ENCODE measurements around the gene ZDHHC11B.
A peak's percentile ranks its signal among the peaks of the same experiment; 100 is the strongest.
"Not testable (repeated sequence)": the region's sequence is repeated elsewhere in the genome, so short reads cannot be mapped to it uniquely, and the experiment has no call there.

Gene ZDHHC11B

DNA sequence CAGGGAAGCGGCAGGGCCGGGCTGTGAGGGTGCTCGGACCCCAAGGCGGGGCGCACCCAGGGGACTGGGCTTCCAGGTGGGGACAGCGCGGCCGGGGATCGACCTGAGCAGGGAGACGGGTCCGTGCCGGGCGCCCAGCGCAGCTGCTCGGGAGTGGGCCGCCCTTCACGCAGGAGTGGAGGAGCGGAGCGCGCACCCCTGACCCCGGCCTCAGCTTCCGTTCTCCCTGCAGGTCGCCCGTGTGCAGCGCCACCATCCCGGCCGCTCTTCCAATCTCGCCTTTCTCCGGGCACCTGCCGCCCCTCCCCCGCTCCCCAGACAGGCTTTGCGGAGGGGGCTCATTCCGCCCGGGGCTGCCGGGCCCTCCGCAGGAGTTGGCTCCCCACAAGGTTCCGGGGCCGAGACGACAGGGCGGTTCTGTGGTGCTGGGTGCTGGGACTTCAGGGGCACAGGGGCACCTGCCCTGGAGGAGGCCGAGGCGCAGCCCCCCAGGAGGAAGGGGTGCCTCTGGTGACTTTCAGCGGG, 714 bp upstream of the ZDHHC11B start:
- not testable (repeated sequence) for DNase-seq (ENCODE audit: low spot score)

DNA sequence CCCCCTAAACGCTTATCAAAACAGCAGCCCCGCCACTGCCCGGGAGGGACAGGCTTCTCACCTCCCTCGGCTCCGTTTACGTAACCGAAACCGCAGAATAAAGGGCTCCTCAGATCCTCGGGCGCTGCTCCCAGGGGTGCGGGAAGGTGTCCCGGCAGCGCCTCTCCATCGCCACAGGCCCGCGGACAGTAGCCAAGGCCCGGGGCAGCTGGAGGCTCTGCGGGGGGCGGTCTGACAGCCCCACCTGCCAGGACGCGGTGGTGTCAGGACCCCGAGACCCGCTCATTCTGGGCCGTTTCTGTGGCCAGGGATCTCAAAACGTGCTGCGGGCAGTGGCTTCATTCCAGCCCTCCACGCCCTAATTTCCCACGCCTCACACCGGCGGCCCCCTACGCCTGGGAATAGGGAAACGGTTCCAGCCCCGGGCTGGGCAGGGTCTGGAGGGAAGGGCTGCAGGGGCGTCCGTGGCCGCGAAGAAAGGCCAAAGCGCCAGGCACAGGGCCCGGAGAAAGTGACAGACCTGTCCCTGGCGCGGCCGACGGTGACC, 575 bp downstream of the ZDHHC11B start:
- DNase-seq (ENCODE audit: low spot score), result peak; percentile 12

DNA sequence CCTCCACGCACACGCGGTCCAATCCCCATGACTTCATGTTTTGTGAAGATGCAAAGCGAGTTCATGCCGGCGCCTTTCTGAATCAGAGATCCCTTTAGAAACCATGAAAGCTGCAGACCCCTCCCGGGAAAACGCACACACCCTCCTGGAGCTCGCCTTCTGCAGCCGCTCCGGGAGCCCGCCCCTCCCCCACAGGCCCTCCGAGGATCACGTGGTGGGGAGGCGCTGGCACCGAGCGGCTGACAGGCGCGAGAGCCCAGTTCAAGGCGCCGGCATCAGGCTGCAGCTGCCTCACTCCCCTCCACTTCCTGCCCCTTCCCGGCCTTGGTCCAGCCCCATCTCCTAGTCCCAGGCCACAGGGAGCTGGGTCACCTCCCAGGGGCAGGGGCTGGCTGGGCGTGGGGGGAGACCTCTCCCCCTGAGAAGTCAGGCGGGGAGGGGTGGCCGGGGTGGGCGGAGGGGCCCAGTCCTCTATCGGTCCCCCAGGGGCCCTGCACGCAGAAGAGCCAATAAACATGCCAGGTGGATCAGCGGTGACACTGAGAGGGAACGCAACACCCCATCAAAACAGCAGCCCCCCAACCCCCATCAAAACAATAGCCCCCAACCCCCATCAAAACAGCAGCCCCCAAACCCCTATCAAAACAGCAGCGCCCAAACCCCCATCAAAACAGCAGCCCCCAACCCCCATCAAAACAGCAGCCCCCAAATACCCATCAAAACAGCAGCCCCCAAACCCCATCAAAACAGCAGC, 1.3 kb downstream of the ZDHHC11B start:
- DNase-seq (ENCODE audit: low spot score), result not testable (repeated sequence)

GRCh38 chr5:782356-782755, 2.2 kb downstream of the ZDHHC11B start:
- DNase-seq (ENCODE audit: low spot score), result not testable (repeated sequence)

GRCh38 chr5:780571-780970, 4.0 kb downstream of the ZDHHC11B start:
- not testable (repeated sequence) for DNase-seq (ENCODE audit: low spot score)

DNA sequence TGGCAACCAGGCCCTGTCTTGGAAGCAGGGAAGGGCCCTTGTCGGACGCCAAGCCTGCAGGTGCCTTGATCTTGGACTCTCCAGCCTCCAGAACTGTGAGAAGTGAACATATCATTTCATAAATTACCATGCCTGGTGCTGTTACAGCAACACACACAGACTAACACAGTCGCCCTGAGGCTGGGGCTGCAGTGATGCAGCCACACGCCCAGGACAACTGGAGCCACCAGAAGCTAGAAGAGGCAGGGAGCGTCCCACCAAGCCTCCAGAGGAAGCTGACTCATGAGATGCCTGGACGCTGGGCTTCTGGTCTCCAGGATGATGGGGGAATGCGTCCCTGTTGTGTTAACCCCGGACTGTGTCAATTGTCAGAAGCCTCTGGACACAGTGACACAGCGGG, 5.6 kb downstream of the ZDHHC11B start:
- DNase-seq (ENCODE audit: low spot score), result not testable (repeated sequence)

DNA sequence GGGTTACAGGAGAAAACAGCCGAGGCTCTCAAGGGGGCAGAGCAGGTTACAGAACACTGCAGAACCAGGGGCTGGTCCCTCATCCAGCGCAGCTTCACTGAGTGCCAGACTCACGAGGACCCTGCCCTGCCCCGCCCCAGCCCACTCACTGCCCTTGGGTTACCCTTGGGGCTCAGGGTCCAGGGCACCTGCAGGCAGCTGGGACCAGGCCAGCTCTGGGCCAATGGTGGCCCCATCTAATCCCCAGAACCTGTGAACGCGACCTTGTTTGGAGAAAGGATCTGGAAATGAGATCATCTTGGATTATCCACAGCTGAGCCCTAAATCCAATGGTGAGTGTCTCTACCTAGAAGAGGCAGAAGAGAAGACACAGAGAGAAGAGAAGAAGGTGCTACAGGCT, 6.1 kb downstream of the ZDHHC11B start:
- DNase-seq (ENCODE audit: low spot score), result not testable (repeated sequence)

DNA sequence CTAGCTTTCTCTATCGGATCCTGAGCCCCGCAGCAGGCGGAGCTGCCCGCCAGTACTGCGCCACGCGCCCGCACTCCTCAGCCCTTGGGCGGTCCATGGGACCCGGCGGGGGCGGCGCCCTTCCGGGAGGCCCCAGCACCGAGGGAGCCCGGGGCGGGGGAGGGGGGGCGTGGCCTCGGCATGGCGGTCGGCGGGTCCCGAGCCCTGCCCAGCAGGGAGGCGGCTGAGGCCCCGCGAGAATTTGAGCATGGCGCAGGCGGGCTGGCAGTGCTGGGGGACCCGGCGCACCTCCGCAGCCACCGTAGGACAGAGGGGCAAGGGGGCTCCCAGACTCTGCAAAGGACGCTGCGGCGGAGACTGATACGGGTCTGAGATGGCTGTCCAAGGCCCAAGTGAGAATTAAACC, 6.8 kb downstream of the ZDHHC11B start:
- DNase-seq (ENCODE audit: low spot score), result no peak

DNA sequence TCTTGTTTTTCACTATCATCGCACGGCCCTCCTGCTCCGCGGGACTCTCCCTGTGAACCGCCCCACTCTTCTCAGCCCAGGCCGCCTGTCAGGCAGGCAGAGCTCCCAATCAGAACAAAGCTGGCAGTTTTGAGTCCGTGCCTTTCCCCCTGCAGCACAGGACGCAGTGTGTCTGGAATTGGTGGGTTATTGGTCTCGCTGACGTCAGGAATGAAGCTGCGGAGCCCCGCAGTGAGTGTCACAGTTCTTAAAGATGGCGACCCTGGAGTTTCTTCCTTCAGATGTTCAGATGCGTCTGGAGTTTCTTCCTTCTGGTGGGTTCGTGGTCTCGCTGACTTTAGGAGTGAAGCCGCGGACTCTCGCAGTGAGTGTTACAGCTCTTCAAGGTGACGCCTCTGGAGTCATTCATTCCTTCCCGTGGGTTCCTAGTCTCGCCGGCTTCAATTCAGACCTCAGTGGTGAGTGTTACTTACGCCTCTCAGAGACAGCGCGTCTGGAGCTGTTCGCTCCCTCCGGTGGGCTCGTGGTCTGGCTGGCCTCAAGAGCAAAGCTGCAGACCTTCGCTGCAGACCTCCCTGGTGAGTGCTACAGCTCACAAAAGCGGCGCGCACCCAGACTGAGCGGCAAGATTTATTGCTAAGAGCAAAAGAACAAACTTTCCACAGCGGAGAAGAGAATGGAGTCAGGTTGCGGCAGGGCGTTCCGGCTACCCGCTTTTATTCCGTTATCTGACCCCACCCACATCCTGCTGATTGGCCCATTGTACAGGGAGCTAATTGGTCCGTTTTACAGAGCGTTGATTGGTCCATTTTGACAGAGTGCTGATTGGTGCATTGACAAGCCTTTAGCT, 7.4 kb downstream of the ZDHHC11B start:
- DNase-seq (ENCODE audit: low spot score), result no peak

GRCh38 chr5:775961-776861, 8.3 kb downstream of the ZDHHC11B start:
- no peak for DNase-seq (ENCODE audit: low spot score)

- not testable (repeated sequence) for DNase-seq (ENCODE audit: low spot score)
Measured at GRCh38 chr5:775595-775960, 9.0 kb downstream of the ZDHHC11B start.

GRCh38 chr5:774854-775505, 9.5 kb downstream of the ZDHHC11B start:
- DNase-seq (ENCODE audit: low spot score), result not testable (repeated sequence)

- DNase-seq (ENCODE audit: low spot score), result not testable (repeated sequence)
Measured at GRCh38 chr5:774304-774703, 10.2 kb downstream of the ZDHHC11B start.

GRCh38 chr5:773517-774264, 10.8 kb downstream of the ZDHHC11B start:
- DNase-seq (ENCODE audit: low spot score), result no peak

GRCh38 chr5:772931-773330, 11.6 kb downstream of the ZDHHC11B start:
- not testable (repeated sequence) for DNase-seq (ENCODE audit: low spot score)

- not testable (repeated sequence) for DNase-seq (ENCODE audit: low spot score)
Measured at GRCh38 chr5:772547-772890, 12.0 kb downstream of the ZDHHC11B start.

- DNase-seq (ENCODE audit: low spot score), result not testable (repeated sequence)
Measured at GRCh38 chr5:771841-772546, 12.5 kb downstream of the ZDHHC11B start.

DNA sequence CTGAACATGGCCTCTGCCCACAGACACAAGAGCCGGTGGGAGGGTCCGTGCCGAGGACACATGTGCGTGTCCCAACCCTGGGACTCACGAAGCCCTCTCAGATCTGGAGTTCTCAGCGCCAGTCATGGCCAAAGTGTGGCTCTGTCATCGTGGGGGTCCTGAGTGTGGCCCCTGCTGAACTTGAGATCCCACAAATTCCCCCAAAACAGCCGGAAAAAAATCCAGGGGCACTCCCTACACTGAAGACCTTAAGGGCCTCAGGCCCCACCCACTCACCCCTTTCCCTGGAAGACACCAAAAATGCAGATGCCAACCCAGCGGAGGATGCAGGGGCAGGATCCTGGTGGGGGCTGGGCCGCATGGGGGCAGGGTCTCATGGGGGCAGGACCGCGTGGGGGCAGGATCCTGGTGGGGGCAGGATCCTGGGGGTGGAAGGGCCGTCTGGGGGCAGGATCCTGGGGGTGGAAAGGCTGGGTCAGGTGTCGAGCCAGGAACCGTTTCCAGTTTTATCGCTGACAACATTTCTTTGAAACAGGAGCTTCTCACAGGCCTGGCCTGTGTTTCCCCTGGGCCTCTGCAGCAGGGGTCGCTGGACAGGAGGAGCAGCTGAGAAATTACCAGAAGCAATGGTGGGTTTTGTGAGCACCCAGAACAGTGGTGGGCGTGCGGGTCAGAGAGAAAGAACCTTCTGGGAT, 13.3 kb downstream of the ZDHHC11B start:
- not testable (repeated sequence) for DNase-seq (ENCODE audit: low spot score)

DNA sequence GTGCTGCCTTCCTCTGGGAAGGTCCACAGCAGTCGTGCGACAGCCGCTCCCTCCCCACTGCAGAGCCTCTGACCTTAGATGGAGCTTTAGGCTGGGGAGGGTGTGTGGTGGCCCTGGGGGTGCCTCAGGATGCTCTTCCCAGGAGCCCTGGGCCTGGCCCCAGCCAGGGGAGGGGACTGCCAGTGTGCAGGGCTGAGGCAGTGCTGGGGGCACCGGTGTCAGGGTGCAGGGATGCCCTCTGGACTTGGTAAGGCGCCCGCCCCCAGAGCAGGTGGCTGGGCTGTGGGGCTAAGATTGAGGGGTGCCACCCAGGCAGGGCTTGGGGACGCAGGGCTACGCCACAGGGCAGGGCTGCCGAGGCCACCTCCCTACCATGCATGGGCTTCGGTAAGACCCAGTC, 13.9 kb downstream of the ZDHHC11B start:
- not testable (repeated sequence) for DNase-seq (ENCODE audit: low spot score)
